MCF 10A (cell line): ENCODE data around the gene CENPA. TPM values are rescaled to one million over a fixed set of nuclear protein-coding genes. Genes with fewer than 3 reads are reported as not detected.

Source experiments
- Bru-seq: library from RNA; stranded (reverse); fragments of 400-500 nt; gene quantifications from one replicate; lab custom pipeline; 2021; lab: Mats Ljungman, UMichigan
- BruChase-seq, 2 experiments: library from RNA; stranded (reverse); fragments of 400-500 nt; gene quantifications; one replicate each; lab custom pipeline; 2021; lab: Mats Ljungman, UMichigan
- BruUV-seq: library from RNA; stranded (reverse); fragments of 400-500 nt; replicated peaks from 2 replicates; lab custom pipeline; 2021; lab: Mats Ljungman, UMichigan
- CTCF ChIA-PET: fragments of 300-600 bp; sonication (Branson Sonifier 250); formaldehyde crosslinking; extraction: SDS; loops from one replicate; lab custom pipeline; 2021; ENCODE audit warnings: antibody characterized with exemption, inconsistent platforms; lab: Yijun Ruan, JAX
- POLR2A ChIA-PET: fragments of 300-600, 350-650 bp; sonication (Branson Sonifier 250); formaldehyde crosslinking; extraction: SDS; loops from one replicate; lab custom pipeline; 2020; ENCODE audit warnings: antibody characterized with exemption, inconsistent platforms; lab: Yijun Ruan, JAX
- DNase-seq: peaks from one replicate; pipeline ENCODE4 v3.0.0-alpha.2; 2018; ENCODE audit not compliant: unreplicated experiment
- H3K27ac Mint-ChIP-seq: one replicate; pipeline ENCODE4 v1.8.0; 2022; ENCODE audit warnings: mild to moderate bottlenecking, low read depth, mixed read lengths; ENCODE audit not compliant: unreplicated experiment
- H3K27me3 Mint-ChIP-seq: one replicate; pipeline ENCODE4 v1.8.0; 2022; ENCODE audit warnings: mixed read lengths; ENCODE audit not compliant: insufficient read depth, unreplicated experiment
- H3K36me3 Mint-ChIP-seq: one replicate; pipeline ENCODE4 v1.8.0; 2022; ENCODE audit warnings: mild to moderate bottlenecking, moderate library complexity, mixed read lengths; ENCODE audit not compliant: insufficient read depth, unreplicated experiment
- H3K4me1 Mint-ChIP-seq: one replicate; pipeline ENCODE4 v1.8.0; 2022; ENCODE audit warnings: mixed read lengths; ENCODE audit not compliant: insufficient read depth, unreplicated experiment
- H3K4me3 Mint-ChIP-seq: one replicate; pipeline ENCODE4 v1.8.0; 2022; ENCODE audit warnings: mild to moderate bottlenecking, moderate library complexity, mixed read lengths; ENCODE audit not compliant: unreplicated experiment
- H3K9me3 Mint-ChIP-seq: one replicate; pipeline ENCODE4 v1.8.0; 2022; ENCODE audit warnings: mixed read lengths; ENCODE audit not compliant: unreplicated experiment
- CTCF ChIP-seq: fragments of 200-600 bp; IDR thresholded peaks from one replicate; pipeline ENCODE4 v1.8.0; 2022; ENCODE audit warnings: antibody characterized with exemption, mild to moderate bottlenecking; ENCODE audit not compliant: unreplicated experiment
- intact Hi-C: fragments of 100-400 bp; cut with micrococcal nuclease; formaldehyde crosslinking; loops from 2 replicates; pipeline ENCODE4 v1.14.1; 2022
- long read RNA-seq: library from polyadenylated mRNA; stranded (forward); transcript quantifications from one replicate; pipeline ENCODE4 v2.0.0, GENCODE V29; 2022
- total RNA-seq: library from RNA; stranded (reverse); gene quantifications from 2 replicates; pipeline ENCODE4 v1.2.3, GENCODE V29; 2022

CENPA gene
- total RNA-seq = 19.7 and 35.1 TPM in 2 replicates
- percentile 73 among the genes with signal in this experiment for Bru-seq, nascent RNA
- percentile 86 among the genes with signal in this experiment for BruChase-seq, experiment 1, labeled RNA remaining after a 6-hour chase
- BruChase-seq, experiment 2, labeled RNA remaining after a 2-hour chase = percentile 82 among the genes with signal in this experiment
- long read RNA-seq, transcript CENPA-201 (4 exons, 1,299 nt) = minor isoform, 10 of 104 reads
- long read RNA-seq, transcript CENPA-202 (5 exons, 1,452 nt) = major isoform, 61 of 104 reads
- long read RNA-seq, transcript CENPA-204 (6 exons, 745 nt) = minor isoform, 8 of 104 reads
- long read RNA-seq, partial matches to known transcripts = 3 of 104 reads
- long read RNA-seq, other reads (novel, unspliced or antisense) = 22 of 104 reads

- Mint-ChIP-seq H3K9me3 (no peaks in the 10 kb centered on the region), H3K4me1 (peaks cover 20% of the 10 kb centered on the region), H3K27me3 (no peaks in the 10 kb centered on the region), H3K4me3 (peak within 1 kb of the TSS; percentile 76), H3K36me3 (peaks cover 30% of the 10 kb centered on the region), H3K27ac (peak within 1 kb of the TSS; percentile 37)
- ChIA-PET POLR2A (interaction anchor here (1.0 to 1.9 kb wide), 7 partner anchors 11 to 181 kb away, joined by 3 to 13 read pairs (median 6); no protein-coding TSS in a partner anchor), CTCF (interaction anchor here (0.7 kb wide), 2 partner anchors 10 to 14 kb away, joined by 3 to 4 read pairs; no protein-coding TSS in a partner anchor)
- no TSS peak for BruUV-seq
- no peak for TF ChIP-seq CTCF
- intact Hi-C loops = no loop called here
- peak; percentile 100 for DNase-seq
These were observed at the start of gene CENPA for GRCh38 chr2:26785431-26786206. Gene CENPA, plus strand, starts transcription at chr2:26786056. Its CDS starts 141 bp downstream, at chr2:26786197.

GRCh38 chr2:26737221-26737620 is 48.6 kb upstream of the CENPA start:
- no peak for TF ChIP-seq CTCF
- no peaks in the 10 kb centered on the region for H3K36me3 Mint-ChIP-seq
- POLR2A ChIA-PET = no interaction called here
- H3K27ac Mint-ChIP-seq = no peak overlapping the region
- peaks cover 12% of the 10 kb centered on the region for H3K27me3 Mint-ChIP-seq
- intact Hi-C loops = no loop called here
- no peaks in the 10 kb centered on the region for H3K9me3 Mint-ChIP-seq
- DNase-seq = no peak
- H3K4me1 Mint-ChIP-seq = peaks cover 6% of the 10 kb centered on the region
- BruUV-seq = no TSS peak
- H3K4me3 Mint-ChIP-seq = no peak overlapping the region
- CTCF ChIA-PET = interaction anchor here (1.6 kb wide), 1 partner anchor 132 kb away, joined by 10 read pairs; no protein-coding TSS in a partner anchor

- Mint-ChIP-seq H3K27ac (no peak overlapping the region), H3K4me3 (no peak overlapping the region), H3K36me3 (no peaks in the 10 kb centered on the region), H3K9me3 (no peaks in the 10 kb centered on the region), H3K27me3 (no peaks in the 10 kb centered on the region), H3K4me1 (peaks cover 6% of the 10 kb centered on the region)
- intact Hi-C loops = no loop called here
- POLR2A ChIA-PET = no interaction called here
- no peak for TF ChIP-seq CTCF
- CTCF ChIA-PET = interaction anchor here (0.5 to 11.1 kb wide), 3 partner anchors 20 to 133 kb away, joined by 3 to 305 read pairs (median 10); no protein-coding TSS in a partner anchor
- DNase-seq = no peak
- no TSS peak for BruUV-seq
These were observed 47.4 kb upstream of the CENPA start for GRCh38 chr2:26738481-26738880.

- H3K4me3 Mint-ChIP-seq = no peak overlapping the region
- TF ChIP-seq CTCF = no peak
- intact Hi-C loops = no loop called here
- H3K4me1 Mint-ChIP-seq = peaks cover 6% of the 10 kb centered on the region
- no peak overlapping the region for H3K27ac Mint-ChIP-seq
- H3K9me3 Mint-ChIP-seq = no peaks in the 10 kb centered on the region
- BruUV-seq = no TSS peak
- CTCF ChIA-PET = interaction anchor here (11.1 kb wide), 1 partner anchor 134 kb away, joined by 305 read pairs; no protein-coding TSS in a partner anchor
- no peak for DNase-seq
- POLR2A ChIA-PET = no interaction called here
- H3K36me3 Mint-ChIP-seq = no peaks in the 10 kb centered on the region
- H3K27me3 Mint-ChIP-seq = no peaks in the 10 kb centered on the region
These were observed 46.3 kb upstream of the CENPA start for GRCh38 chr2:26739514-26739913.
